BE2C (cell line): ENCODE results near the gene GORASP2.

ENCODE experiments used
- DNase-seq: peaks from one replicate; pipeline ENCODE4 v3.0.0-alpha.2; 2020
- H3K27me3 ChIP-seq: fragments of 250-450 bp; sonication (Bioruptor Pico); 2 replicates; pipeline ENCODE4 v1.5.1; 2020; ENCODE audit warnings: mild to moderate bottlenecking
- H3K36me3 ChIP-seq: fragments of 250-450 bp; sonication (Bioruptor Pico); 2 replicates; pipeline ENCODE4 v1.5.1; 2020; ENCODE audit warnings: mild to moderate bottlenecking
- H3K4me1 ChIP-seq: fragments of 250-450 bp; sonication (Bioruptor Pico); 2 replicates; pipeline ENCODE4 v1.5.1; 2020
- H3K4me3 ChIP-seq: 2 replicates; pipeline ENCODE4 v1.5.1; 2011; ENCODE audit warnings: low read depth, low read length
- H3K9me3 ChIP-seq: fragments of 250-450 bp; sonication (Bioruptor Pico); 2 replicates; pipeline ENCODE4 v1.5.1; 2020
- TF ChIP-seq, protein P1 (sequence below): IDR thresholded peaks from 2 replicates; pipeline ENCODE4 v1.5.1; 2012; ENCODE audit warnings: mild to moderate bottlenecking, low read depth, low read length

The GORASP2 gene

DNA sequence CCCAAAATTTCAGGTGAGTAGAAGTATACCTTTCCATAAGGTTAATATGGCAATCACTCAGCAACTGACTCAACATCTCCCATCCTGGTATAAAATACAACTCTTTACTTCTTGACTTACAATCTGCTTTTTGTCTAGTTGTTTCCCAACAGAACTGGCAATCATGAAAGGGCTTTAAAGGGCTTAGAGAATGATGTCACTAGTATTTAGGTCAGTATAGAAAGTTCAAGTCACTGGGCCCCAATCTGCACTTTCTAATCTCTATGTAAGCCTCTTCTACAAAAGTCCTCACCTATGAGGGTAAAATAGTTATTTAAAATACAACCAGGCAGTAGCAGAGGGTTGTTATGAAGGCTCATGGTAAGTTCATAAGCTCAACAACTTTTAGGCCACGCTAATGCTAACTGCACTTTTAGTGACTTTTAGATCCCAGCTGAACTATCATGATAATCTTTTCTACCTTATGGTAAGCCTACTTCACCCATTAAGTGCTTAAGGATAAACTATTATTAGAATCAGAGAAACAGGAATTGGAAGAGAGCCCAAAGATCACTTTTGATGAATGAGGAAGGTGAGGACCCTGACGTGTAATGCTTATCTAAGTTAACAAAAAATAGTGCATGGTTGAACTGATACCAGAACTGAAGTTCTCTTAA is 79.6 kb downstream of the GORASP2 start:
- TF ChIP-seq, protein P1, sequence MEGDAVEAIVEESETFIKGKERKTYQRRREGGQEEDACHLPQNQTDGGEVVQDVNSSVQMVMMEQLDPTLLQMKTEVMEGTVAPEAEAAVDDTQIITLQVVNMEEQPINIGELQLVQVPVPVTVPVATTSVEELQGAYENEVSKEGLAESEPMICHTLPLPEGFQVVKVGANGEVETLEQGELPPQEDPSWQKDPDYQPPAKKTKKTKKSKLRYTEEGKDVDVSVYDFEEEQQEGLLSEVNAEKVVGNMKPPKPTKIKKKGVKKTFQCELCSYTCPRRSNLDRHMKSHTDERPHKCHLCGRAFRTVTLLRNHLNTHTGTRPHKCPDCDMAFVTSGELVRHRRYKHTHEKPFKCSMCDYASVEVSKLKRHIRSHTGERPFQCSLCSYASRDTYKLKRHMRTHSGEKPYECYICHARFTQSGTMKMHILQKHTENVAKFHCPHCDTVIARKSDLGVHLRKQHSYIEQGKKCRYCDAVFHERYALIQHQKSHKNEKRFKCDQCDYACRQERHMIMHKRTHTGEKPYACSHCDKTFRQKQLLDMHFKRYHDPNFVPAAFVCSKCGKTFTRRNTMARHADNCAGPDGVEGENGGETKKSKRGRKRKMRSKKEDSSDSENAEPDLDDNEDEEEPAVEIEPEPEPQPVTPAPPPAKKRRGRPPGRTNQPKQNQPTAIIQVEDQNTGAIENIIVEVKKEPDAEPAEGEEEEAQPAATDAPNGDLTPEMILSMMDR = no peak
- Histone ChIP-seq H3K4me1 (no peaks in the 10 kb centered on the region), H3K36me3 (0 out of 2 replicates have a peak, but pooled peaks cover 2% of the 10 kb centered on the region), H3K27me3 (no peaks in the 10 kb centered on the region), H3K4me3 (no peak overlapping the region), H3K9me3 (no peaks in the 10 kb centered on the region)
- no peak for DNase-seq

DNA sequence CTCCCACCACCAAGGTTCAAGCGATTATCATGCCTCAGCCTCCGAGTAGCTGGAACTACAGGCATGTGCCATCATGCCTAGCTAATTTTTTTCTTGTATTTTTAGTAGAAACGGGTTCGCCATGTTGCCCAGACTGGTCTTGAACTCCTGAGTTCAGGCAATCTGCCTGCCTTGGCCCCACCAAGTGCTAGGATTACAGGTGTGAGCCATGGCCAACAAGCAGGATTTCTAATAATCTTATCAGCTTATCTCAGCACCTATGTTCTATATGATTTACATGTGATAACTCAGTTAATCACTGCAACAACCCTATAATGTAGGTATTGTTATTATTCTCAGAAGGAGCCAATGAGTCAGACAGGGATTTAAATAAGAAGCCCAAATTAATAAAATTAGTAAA is 80.3 kb downstream of the GORASP2 start:
- Histone ChIP-seq H3K4me1 (no peaks in the 10 kb centered on the region), H3K4me3 (no peak overlapping the region), H3K27me3 (no peaks in the 10 kb centered on the region), H3K9me3 (no peaks in the 10 kb centered on the region), H3K36me3 (0 out of 2 replicates have a peak, but pooled peaks cover 2% of the 10 kb centered on the region)
- DNase-seq = no peak
- TF ChIP-seq, protein P1 = no peak

DNA sequence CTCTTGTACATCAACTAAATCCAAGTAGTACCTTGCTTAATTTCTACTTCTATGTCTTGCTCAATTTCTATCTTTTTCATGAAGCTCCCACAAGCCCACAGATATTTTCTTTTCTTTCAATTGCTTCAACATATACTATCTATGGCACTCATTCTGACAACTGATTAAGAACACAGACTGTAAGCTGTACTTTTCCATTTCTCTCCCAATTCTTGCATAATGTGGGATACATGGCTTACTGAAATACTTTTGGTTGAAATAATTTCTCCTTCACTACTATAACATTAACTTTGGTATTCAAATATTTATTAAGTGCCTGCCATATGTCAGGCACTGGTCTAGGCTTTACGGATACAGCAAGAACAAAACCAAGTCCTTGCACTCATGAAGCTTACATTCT is 84.8 kb downstream of the GORASP2 start:
- DNase-seq = no peak
- Histone ChIP-seq H3K27me3 (no peaks in the 10 kb centered on the region), H3K9me3 (no peaks in the 10 kb centered on the region), H3K36me3 (no peaks in the 10 kb centered on the region), H3K4me1 (no peaks in the 10 kb centered on the region), H3K4me3 (no peak overlapping the region)
- TF ChIP-seq, protein P1 = no peak

DNA sequence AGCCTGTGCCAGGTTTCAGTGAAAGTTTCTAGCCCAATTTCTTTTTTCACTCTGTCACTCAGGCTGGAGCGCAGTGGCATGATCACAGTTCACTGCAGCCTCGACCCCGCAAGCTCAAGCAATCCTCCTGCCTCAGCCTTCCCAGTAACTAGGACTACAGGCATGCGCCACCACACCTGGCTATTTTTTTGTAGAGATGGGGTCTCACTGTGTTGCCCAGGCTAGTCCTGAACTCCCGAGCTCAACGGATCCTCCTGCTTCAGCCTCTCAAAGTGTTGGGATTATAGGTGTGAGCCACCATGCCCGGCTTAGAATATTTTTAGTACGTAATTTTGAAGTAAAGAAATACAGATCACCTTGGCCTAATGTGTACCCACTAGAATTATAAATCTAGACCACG is 87.1 kb downstream of the GORASP2 start:
- no peaks in the 10 kb centered on the region for H3K4me1 ChIP-seq
- no peaks in the 10 kb centered on the region for H3K36me3 ChIP-seq
- H3K9me3 ChIP-seq = no peaks in the 10 kb centered on the region
- no peaks in the 10 kb centered on the region for H3K27me3 ChIP-seq
- no peak overlapping the region for H3K4me3 ChIP-seq
- no peak for DNase-seq
- TF ChIP-seq, protein P1 = no peak
